ENCODE measurements around the gene LMNTD1. TPM values are rescaled to one million over a fixed set of nuclear protein-coding genes. Genes with fewer than 3 reads are reported as not detected.
"Not testable (repeated sequence)": the region's sequence is repeated elsewhere in the genome, so short reads cannot be mapped to it uniquely, and the experiment has no call there.

LMNTD1 gene, protein sequence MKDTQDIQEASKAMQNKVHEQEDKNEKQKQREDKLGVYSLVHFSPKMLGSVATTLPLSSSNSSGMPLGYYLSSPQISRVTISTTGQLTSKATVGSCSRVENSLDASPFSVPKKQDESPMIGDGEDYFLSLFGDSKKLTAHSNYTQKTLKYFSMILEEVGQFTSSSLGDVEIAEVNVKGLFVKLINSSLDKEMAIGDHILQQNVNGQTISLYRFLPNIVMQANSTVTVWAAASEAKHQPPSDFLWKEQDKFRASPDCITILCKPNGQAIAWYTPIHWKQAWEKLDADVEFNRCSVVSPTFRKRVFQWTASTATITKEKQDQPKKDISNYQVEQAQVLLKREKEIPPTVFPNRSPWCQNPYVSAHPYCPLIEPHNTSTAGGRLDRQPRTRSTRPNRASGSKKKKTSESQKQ
- not detected for total RNA-seq
- polyA plus RNA-seq, result under 1 TPM in 1 of 3 donors, not detected in 2; 0.05 TPM
- long read RNA-seq, donor 1, result 0 reads
- long read RNA-seq, donor 2, result 0 reads

DNA sequence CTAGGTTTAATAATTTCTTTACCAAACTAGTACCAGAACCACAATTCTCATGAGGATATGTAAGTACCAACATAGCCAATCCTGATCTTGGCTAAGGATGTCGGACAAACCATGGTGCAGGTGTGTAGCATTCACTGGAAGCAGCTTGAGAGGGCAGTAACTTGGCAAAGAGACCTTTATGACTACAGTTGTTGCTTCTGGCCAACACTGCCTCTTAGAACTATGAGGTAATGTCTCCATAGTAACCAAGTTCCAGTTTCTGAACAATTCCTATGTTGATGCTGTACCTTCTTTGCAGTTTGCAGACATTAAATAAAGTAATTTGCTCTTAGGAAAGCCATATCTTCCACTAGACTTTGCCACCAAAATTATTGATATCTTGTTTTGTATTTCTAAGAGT is at the start of gene LMNTD1:
LMNTD1 (minus strand) TSS at position 186 of the 400 bp plus-strand sequence. CDS start 324 bp downstream, outside the sequence.
- Histone ChIP-seq H3K36me3 (no peaks in the 10 kb centered on the region), H3K27ac (no peak within 1 kb of the TSS), H3K4me1 (no peaks in the 10 kb centered on the region), H3K27me3 (replicated peaks in 1 of 7) (no peaks in the 10 kb centered on the region), H3K4me3 (no peak within 1 kb of the TSS), H3K9me3 (no peaks in the 10 kb centered on the region)
- intact Hi-C loops (cut with DNase I; ENCODE audit: low total_unique reads), result no loop called here
- DNase-seq, result no peak
- WGBS, 5 donors, result 0 to 45% (median 44%) methylated on average over 1 of the region's 1 CpG
- TF ChIP-seq POLR2A (IDR thresholded peaks at IDR 0.05), result no peak

DNA sequence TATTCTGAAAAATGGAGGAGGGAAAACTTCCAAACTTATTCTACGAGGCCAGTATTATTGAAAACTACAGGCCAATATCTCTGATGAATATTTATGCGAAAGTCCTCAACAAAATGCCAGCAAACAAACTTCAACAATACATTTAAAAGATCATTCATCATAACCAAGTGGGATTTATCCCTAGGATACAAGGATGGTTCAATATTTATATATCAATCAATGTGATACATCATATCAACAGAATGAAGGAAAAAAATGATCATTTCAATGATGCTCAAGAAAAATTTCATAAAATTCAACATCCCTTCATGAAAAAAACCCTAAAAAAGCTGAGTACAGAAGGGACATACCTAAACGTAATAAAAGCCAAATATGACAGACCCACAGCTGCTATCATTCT is 45.9 kb upstream of the LMNTD1 start:
- no peaks in the 10 kb centered on the region for H3K4me1 ChIP-seq
- no peaks in the 10 kb centered on the region for H3K27me3 ChIP-seq (replicated peaks in 1 of 7)
- no peak for DNase-seq
- H3K9me3 ChIP-seq, result peaks cover 0 to 23% (median 11%) of the 10 kb centered on the region in 8 donors
- WGBS, 5 donors, result 85 to 94% (median 90%) methylated on average over 3 of the region's 3 CpGs
- H3K4me3 ChIP-seq, result no peak overlapping the region
- no peaks in the 10 kb centered on the region for H3K36me3 ChIP-seq
- no peak overlapping the region for H3K27ac ChIP-seq
- intact Hi-C loops (cut with DNase I; ENCODE audit: low total_unique reads), result loop anchor here (10.0 kb wide), 1 partner anchor 416 kb away; no protein-coding TSS in a partner anchor
- TF ChIP-seq POLR2A (IDR thresholded peaks at IDR 0.05), result no peak
- no peak for TF ChIP-seq POLR2AphosphoS5 (IDR thresholded peaks at IDR 0.05)
- TF ChIP-seq, protein P1, sequence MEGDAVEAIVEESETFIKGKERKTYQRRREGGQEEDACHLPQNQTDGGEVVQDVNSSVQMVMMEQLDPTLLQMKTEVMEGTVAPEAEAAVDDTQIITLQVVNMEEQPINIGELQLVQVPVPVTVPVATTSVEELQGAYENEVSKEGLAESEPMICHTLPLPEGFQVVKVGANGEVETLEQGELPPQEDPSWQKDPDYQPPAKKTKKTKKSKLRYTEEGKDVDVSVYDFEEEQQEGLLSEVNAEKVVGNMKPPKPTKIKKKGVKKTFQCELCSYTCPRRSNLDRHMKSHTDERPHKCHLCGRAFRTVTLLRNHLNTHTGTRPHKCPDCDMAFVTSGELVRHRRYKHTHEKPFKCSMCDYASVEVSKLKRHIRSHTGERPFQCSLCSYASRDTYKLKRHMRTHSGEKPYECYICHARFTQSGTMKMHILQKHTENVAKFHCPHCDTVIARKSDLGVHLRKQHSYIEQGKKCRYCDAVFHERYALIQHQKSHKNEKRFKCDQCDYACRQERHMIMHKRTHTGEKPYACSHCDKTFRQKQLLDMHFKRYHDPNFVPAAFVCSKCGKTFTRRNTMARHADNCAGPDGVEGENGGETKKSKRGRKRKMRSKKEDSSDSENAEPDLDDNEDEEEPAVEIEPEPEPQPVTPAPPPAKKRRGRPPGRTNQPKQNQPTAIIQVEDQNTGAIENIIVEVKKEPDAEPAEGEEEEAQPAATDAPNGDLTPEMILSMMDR (IDR thresholded peaks at IDR 0.05 in 8 of 11, conservative IDR thresholded peaks at IDR 0.05 in 3 of 11), result no peak

DNA sequence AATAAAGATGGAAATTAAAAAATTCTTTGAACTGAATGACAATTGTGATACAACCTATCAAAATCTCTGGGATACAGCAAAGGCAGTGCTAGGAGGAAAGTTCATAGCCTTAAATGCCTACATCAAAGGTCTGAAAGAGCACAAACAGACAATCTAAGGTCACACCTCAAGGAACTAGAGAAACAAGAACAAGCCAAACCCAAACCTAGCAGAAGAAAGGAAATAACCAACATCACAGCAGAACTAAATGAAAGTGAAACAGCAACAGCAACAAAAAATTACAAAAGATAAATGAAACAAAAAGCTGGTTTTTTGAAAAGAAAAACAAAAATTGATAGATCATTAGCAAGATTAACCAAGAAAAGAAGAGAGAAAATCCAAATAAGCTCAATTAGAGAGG is 42.4 kb upstream of the LMNTD1 start:
- intact Hi-C loops (cut with DNase I; ENCODE audit: low total_unique reads), result loop anchor here (10.0 kb wide), 1 partner anchor 419 kb away; no protein-coding TSS in a partner anchor
- H3K36me3 ChIP-seq; H3K27ac ChIP-seq; DNase-seq; H3K27me3 ChIP-seq (replicated peaks in 1 of 7); H3K4me3 ChIP-seq; H3K4me1 ChIP-seq: not testable (repeated sequence)
- peaks cover 0 to 23% (median 11%) of the 10 kb centered on the region in 8 donors for H3K9me3 ChIP-seq

DNA sequence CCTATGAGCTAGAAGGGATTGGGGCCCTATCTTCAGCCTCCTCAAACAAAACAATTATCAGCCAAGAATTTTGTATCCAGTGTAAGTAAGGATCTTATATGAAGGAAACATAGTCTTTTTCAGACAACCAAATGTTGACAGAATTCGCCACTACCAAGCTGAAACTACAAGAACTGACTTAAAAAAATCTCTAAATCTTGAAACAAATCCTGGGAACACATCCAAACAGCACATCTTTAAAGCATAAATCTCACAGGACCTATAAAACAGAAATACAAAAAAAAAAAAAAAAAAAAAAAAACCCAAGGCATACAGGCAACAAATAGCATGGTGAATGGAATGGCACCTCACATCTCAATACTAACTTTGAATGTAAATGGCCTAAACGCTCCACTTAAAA is 41.3 kb upstream of the LMNTD1 start:
- Histone ChIP-seq H3K27ac (no peak overlapping the region), H3K27me3 (replicated peaks in 1 of 7) (no peaks in the 10 kb centered on the region), H3K36me3 (no peaks in the 10 kb centered on the region), H3K4me3 (no peak overlapping the region), H3K4me1 (no peaks in the 10 kb centered on the region), H3K9me3 (peaks cover 0 to 16% (median 4%) of the 10 kb centered on the region in 8 donors)
- intact Hi-C loops (cut with DNase I; ENCODE audit: low total_unique reads), result loop anchor here (10.0 kb wide), 1 partner anchor 420 kb away; no protein-coding TSS in a partner anchor
- WGBS, 5 donors, result 83 to 98% (median 91%) methylated on average over 2 of the region's 2 CpGs
- TF ChIP-seq, protein P1 (IDR thresholded peaks at IDR 0.05 in 8 of 11, conservative IDR thresholded peaks at IDR 0.05 in 3 of 11), result no peak
- TF ChIP-seq POLR2A (IDR thresholded peaks at IDR 0.05) (no peak), POLR2AphosphoS5 (IDR thresholded peaks at IDR 0.05) (no peak)
- no peak for DNase-seq
